Umbilical cord (tissue), 2 donors: ENCODE data around the gene CCSAP. TPM values are rescaled to one million over a fixed set of nuclear protein-coding genes. Genes with fewer than 3 reads are reported as not detected.
"Not testable (repeated sequence)": the region's sequence is repeated elsewhere in the genome, so short reads cannot be mapped to it uniquely, and the experiment has no call there.

Experiments used
- DNase-seq: peaks from one replicate; pipeline ENCODE4 v3.0.0-alpha.2; 2015; ENCODE audit warnings: low spot score
- total RNA-seq: library from RNA; depleted of rRNA; stranded (reverse); fragments of >200 nt; gene quantifications from one replicate; pipeline ENCODE4 v1.2.3, GENCODE V29; 2014; ENCODE audit warnings: low replicate concordance; ENCODE audit not compliant: insufficient read depth

Gene CCSAP, protein sequence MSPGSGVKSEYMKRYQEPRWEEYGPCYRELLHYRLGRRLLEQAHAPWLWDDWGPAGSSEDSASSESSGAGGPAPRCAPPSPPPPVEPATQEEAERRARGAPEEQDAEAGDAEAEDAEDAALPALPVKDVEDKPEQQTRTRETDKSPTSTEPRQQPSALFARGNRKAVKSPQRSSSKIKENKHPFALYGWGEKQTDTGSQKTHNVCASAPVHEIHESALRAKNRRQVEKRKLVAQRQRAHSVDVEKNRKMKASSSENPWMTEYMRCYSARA
- 32.0 TPM for total RNA-seq

DNA sequence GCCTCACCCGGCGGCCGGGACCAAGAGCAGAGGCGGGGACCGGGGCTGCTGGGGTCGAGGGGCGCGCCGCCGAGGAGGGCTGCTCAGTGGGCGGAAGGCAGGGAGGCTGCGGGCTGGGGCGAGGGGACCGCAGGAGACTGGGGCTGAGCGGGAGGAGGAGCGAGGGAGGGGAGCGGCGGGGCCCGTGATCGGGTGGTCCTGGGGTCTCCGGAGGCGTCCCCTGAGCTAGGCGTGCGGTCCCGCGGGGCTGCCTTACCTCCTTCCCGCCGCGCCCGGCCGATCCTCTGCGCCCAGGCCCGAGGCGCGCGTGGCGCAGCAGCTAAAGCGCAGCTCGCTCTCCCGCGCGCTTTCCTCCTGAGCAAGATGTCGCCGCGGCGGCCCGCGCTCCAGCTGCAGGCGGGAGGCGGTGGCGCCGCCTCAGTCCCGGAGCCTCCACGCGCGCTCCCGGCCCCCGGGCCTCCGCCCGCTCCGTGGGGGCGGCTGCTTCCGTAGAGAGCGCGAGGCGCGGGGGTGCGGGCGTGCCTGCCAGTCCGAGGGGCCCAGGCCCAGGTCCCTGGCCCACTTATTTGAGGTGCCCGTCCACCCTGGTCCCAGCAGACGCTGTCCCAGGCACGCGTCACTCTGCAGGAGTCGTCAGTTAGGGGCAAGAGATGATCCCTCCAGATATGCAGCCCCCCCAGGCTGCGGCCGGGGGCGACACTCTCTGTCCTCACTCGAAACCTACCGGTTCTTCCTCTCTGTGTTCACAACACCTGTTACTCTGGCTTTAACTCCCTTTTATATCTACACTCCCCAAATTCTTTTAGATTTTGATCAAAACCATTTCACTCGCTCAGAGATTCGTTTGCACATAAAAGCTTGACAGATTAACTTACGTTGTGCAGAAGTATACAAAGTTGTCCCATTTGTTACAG, at the start of gene CCSAP:
CCSAP (minus strand) TSS at position 392 of the 914 bp plus-strand sequence. CDS start 582 bp downstream, outside the sequence.
- peak; percentile 67 for DNase-seq

DNA sequence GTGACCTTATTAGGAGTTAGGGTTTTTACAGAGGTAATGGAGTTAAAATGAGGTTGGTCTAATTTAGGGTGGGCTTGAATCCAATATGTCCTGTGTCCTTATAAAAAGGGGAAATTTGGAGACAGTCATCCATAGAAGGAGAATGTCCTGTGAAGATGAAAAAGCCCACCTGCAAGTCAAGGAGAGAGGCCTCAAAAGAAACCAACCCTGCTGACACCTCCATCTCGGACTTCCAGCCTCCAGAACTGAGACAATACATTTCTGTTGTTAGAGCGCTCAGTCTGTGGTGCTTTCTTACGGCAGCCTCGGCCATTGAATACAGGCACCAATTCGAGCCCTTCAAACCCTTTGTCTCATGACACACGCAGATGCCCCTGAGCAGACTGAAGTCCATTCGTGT, 47.3 kb upstream of the CCSAP start:
- DNase-seq = no peak

DNA sequence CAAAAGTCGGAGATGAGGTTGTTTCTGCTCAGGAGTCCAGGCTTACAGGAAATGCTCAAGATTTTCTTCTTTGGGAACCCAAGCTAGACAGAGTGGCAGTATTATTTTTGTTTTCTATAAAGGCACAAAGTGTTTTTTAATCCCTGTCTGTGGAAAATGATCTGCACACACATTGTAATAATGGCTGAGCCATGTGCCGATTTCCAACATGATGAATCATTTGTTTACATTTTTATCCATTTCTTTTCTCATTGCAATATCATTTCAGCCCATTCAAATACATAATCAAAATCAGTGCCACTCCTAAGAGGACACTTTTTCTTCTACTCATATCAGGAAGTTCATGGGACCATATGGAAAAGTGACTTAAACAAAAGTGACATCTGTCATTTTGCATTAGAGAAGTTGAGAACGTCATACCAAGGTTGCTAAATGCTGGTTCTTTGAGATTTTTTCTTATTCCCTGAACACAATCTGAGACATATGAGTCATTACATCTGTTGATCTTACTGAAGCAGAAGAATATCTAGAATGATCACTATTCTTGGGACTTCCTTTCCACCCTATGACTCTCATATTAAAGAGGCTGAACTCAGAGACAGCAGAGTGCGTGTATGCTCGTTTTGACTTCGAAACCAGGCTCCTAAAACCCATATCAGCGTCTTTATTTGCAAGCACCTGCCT, 46.2 kb upstream of the CCSAP start:
- DNase-seq = no peak

DNA sequence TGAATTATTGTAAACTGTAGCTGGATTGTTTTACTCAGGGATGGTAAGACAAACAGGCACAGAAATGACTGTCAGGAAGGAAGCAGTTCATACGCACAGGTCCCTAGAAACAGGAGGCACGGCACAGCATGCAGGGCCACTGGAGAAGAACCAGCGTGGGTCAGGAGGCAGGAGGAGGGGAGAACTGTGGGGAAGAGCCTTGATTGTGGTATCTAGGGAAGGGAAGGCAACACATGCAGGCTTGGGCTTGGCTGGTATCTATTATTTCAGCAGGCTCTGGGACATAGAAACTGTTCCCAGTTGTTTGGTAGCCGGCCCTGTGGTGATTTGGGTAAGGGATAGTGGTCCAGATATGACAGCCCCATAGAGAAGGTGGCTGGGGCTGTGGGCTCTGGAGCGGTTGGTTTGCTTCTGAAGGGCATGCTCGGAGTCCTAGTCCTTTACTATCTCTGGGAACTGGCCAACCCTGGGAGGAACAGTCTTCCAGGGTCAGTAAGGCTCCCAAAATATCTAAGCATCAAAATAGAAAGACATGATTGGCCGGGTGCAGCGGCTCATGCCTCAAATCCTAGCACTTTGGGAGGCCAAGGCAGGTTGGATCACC, 43.1 kb upstream of the CCSAP start:
- DNase-seq = no peak

DNA sequence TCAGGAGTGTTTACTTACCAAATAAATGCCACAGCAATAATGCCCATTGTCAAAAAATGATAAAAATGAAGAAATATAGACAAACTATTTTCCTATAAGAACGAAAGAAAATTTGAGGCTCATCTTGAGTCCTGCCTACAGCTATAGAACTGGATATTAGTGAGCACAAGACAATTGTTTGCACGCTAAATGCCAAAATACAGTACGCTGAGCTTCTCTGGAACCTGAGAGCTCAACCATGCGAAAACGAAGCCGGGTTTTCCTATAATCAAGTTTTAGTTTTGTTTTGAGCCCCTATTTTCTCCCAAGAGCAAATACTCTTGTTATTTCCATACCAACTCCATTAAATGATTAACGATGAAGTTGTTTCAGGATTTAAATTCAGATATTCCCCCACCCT, 42.0 kb upstream of the CCSAP start:
- no peak for DNase-seq

DNA sequence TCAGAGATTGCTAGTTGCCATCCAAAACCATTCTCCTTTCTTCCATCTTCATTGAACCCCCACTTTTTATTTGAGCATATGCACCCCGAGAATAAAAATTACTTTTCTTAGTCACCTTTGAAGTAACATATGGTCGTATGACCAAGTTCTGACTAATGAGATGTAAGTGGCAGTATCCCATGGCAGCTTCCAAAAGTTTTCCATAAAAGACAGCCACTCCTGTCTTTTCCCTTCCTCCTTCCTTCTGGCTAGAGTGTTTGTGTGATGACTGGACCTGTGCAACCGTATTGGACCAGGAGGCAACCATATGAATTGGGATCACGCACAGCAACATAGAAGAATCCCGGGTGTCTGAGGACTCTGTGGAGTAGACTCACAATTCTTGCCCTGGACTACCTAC, 41.1 kb upstream of the CCSAP start:
- DNase-seq = no peak

DNA sequence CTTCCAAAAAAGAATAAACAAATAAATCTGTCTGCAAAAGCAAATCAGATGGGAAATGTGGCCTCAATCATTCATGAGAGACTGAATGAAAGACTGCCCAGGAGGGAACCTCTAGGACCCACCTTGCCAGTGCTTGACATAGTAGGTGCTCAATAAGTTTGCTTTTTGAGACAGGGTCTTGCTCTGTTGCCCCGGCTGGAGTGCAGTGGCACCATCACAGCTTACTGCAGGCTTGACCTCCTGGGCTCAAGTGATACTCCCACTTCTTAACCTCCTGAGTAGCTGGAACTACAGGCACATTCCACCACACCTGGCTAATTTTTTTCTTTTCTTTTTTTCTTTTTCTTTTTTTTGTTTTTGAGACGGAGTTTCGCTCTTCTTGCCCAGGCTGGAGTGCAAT, 40.3 kb upstream of the CCSAP start:
- no peak for DNase-seq

DNA sequence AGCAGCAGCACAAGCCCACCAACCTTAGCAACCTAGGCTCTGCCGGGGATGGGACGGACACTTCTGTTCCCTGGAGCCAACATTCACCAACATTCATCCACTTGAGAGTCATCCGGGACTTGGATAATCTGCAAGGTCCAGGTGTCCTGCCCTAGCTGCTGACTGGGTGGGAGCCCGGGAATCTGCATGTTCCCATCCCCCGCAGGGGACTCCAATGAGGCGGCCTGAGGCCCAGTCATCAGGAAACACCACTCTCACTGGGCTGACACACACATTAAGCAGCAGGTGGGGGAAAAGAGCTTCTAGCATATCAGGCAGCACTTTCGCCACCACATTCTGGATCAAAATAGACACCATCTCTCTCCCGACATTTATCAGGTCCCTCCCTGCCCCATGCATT, 38.4 kb upstream of the CCSAP start:
- no peak for DNase-seq

DNA sequence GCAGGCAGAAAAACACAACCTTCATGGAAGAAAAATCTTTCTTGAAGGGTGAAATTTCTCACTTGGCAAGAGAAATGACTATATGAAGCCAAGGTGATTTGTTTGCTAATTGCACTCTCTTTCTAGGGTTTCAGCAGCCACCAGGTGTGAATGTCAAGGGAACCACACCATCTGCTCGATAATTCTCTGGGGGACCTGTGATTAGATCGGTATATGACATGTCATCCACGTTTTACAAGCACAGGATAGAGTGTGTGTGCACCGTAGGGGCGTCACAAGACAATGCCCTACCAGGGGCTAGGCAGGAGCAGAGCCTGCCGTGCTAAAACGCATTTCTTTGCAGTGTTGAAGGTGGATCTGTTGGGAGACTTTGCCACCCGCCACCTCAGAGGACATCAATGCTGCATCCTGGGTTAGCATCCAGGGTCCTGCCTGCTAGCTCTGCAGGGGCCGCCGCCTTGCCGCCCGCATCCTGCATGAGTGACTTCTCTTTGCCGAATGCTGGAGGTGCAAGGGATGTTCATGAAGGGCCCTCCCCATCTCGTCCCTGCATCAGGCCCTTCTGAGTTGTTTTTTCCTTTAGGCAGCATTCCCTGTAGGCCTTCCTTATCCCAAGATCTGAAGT, 37.8 kb upstream of the CCSAP start:
- DNase-seq = no peak

DNA sequence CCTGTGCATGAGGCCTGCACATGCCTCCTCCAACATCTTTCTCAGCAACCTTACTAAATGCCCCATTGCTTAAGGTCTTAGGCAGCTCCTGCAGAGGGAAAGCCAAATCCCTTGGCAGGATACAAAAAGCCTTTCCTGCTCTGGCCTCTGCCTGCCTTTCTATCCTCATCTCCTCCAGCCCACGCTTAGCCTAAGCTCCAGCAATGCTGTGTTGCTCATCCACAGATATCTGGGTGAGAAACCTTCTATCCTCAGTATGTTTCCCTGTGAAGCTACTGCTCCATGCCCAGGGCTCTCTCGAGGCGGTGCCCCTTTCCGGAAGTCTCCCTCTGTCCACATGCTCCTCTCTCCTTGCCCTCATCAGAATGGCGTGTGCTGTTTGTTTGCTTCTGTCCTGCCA, 37.0 kb upstream of the CCSAP start:
- DNase-seq = peak; percentile 64

DNA sequence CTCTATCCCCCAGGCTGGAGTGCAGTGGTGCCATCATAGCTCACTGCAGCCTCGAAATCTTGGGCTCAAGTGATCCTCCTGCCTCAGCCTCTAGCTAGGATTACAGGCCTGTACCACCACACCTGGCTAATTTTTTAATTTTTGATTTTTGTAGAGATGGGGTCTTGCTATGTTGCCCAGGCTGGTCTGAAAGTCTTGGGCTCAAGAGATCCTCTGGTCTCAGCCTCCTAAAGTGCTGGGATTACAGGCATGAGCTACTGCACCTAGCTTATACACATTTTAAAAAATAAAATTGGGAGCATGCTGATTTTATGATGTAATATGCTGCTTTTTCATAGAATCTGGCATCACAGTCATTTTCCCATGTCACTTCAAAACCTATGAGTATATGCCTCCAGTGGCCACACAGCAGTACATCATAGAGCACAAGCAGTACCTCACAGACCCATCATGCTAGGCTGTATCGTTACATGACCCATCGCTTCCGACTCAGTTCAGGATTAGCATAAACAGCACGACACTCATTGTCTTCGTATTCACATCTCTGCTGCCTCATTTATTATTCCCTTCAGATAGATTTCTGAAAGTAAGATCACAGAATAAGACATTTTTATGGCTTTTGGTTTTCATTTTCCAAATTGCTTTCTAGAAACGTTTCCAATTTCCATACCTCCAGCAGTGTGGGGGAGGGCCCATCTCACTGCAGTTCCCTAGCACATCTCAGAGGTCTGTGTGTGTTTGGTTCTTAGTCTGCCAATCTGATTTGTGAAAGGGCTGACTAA, 35.9 kb upstream of the CCSAP start:
- DNase-seq = no peak

DNA sequence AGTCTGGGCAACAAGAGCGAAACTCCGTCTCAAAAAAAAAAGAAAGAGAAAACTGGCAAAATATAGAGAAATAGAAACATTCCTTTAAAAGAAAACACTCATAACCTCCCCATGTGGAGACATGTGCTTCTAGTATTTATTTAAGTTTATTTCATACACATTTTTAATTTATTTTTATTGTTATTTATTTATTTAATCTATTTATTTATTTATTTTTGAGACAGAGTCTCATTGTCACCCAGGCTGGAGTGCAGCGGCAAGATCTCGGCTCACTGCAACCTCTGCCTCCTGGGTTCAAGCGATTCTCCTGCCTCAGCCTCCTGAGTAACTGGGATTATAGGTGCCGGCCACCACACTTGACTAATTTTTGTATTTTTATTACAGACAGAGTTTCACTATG, 35.2 kb upstream of the CCSAP start:
- not testable (repeated sequence) for DNase-seq

DNA sequence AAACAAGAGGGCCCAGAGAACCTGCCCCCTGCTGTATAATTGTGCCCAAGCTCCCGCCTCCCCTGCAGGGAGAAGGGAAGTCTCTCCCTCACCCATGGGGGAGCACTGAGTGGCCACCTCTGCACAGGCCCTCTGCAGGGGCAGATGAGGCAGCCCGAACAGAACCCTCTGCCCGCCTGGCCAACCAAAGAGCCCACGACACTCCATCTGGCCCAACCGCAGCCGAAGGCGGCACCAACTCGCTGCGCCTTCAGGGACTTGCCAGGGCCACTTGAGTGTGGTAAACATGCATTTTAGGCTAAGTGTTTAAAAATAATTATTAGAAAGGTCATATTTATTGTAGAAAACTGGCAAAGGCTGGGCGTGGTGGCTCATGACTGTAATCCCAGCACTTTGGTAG, 34.6 kb upstream of the CCSAP start:
- DNase-seq = no peak

DNA sequence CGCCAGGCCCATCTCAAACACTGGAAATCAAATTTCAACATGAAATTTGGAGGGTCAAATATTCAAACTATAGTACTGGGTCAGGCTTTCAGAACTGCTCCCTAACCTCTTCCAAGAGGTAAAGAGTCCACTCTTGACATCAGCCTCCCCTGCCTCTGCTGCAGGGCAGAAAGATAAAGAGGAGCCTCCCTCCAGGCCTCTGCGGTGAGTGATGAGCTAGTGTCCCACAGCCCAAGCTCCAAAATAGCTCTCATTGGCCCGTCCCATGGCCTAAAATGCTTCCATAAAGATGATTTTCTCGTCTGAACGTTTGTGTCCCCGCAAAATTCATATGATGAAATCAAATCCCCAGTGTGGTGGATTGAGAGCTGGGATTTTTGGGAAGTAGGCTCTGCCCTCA, 33.7 kb upstream of the CCSAP start:
- no peak for DNase-seq

DNA sequence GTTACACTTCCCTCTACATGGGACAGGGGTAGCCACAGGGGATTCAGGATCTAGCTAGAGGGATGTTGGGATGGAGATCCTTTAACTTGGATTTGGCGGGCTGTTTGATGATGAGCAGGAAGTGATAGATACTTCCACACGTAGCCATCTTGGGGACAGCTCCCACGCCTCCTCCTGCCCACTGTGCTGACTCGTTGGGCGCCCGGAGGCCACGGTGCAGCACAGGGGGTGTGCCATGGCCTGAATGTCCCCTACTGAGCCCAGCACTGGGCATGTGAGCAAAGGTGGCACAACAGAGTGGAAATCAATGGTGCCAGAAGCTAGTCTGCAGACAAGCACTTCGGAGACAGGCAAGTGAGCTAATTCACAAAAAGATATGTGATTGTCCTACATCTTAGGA, 31.6 kb upstream of the CCSAP start:
- no peak for DNase-seq

DNA sequence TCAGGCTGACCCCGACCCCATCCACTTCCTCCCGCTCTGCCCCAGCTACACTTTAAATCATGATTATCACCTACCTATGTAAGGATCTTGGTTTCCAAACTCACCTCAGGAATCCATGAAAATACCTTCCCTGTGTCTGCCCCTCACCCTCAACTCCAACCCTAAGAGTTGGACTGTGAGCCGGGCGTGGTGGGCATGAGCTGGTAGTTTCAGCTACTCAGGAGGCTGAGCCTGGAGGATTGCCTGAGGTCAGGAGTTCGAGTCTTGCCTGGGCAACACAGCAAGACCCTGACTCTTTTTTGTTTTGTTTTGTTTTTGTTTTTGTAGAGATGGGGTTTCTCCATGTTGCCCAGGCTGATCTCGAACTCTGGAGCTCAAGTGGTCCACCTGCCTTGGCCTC, 30.5 kb upstream of the CCSAP start:
- DNase-seq = no peak

DNA sequence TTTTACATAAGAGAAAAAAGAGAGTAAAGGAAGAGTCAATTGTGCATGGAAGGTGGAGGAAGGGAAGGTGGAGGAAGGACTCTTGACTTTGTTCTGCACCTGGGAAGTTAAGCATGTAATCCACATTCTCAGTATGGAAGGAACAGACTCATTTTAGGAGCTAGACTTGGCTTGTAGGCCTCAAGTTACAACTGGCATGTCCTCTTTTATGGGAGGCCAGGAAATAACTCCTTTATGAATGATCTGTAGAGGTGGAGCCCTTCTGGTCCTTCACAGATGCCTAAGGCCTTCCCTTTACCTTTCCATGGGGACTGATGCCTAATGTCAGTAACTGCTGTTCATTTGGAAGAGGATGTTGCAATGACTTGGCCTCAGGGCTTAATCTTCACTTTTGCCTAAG, 29.4 kb upstream of the CCSAP start:
- DNase-seq = no peak

DNA sequence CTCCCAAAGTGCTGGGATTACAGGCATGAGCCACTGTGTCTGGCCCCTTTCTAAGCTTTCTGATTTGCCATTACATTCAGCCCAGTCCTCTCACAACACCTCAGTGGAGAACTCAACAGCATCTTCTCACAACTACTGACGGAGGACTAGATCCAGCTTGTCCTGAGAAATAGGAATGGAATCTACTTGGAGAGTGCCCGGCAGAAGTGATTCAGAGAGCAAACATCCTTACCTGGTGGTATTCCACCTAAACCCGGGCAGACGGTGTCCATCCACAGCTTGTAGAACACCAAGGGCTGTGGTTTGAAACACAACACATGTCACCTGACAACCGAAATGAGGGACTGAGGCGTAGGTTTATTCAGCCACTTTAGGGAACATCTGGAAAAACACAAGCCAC, 28.8 kb upstream of the CCSAP start:
- no peak for DNase-seq

DNA sequence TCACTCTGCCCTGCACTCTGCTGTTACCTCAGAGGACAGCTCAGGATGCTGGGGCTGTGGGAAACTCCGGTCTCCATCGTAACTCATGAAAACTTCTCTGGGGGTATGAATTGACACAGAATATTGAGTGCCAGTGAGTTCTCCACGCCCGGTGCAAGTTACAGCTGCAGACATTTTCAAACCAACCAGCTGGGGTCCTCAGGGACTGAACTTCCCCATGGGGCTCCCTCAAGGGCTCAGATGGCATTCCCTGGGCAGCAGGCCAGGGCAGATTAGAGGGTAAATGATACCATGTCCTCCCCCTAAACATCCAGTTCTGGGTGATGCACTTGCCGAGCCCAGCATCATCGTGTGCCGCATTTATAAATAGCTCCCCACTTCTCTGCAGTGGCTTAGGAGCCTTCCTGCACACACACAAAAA, 27.8 kb upstream of the CCSAP start:
- no peak for DNase-seq

DNA sequence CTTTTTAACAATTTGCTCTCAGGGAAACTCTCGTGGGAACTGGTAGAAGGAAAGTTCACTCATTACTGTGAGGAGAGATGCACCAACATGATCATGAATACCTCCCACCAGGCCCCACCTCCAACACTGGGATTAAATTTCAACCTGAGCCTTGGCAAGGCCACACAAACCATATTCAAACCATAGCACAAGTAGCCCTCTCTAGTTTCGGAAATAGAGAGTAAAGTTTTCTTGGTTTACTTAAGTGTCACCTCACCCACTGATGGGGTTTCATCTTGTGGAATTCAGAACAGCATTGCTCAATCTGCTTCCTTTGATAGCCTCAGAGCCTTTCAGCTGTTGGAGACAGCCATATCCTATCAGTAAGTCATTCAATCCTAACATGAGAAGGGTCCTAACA, 25.5 kb upstream of the CCSAP start:
- no peak for DNase-seq

DNA sequence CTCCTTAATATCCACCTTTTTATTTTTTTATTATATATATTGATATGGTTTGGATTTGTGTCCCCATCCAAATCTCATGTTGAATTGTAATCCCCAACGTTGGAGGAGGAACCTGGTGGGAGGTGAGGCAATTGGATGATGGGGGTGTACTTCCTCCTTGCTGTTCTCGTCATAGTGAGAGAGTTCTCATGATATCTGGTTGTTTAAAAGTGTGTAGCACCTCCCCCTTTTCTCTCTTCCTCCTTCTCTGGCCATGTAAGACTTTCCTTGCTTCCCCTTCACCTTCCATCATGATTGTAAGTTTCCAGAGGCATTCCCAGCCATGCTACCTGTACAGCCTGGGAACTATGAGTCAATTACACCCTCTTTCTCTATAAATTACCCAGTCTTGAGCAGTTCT, 22.7 kb upstream of the CCSAP start:
- no peak for DNase-seq
